Rectal smooth muscle tissue (tissue), 1 donor: ENCODE measurements around the gene PPP1R37.

Experiments used
- H3K27ac ChIP-seq: one replicate; pipeline ENCODE4 v1.7.0; 2013; ENCODE audit warnings: low read depth, low read length, inconsistent platforms
- H3K27me3 ChIP-seq: one replicate; pipeline ENCODE4 v1.7.0; 2013; ENCODE audit warnings: low read length; ENCODE audit not compliant: control insufficient read depth, insufficient read depth
- H3K36me3 ChIP-seq: one replicate; pipeline ENCODE4 v1.7.0; 2013; ENCODE audit warnings: low read length; ENCODE audit not compliant: control insufficient read depth, insufficient read depth
- H3K4me1 ChIP-seq: one replicate; pipeline ENCODE4 v1.7.0; 2013; ENCODE audit warnings: low read length; ENCODE audit not compliant: control insufficient read depth, insufficient read depth
- H3K4me3 ChIP-seq: one replicate; pipeline ENCODE4 v1.7.0; 2013; ENCODE audit warnings: low read length
- H3K9ac ChIP-seq: one replicate; pipeline ENCODE4 v1.7.0; 2013; ENCODE audit warnings: low read length

Gene PPP1R37

GRCh38 chr19:45059258-45059965 is 33.6 kb upstream of the PPP1R37 start:
- no peak overlapping the region for H3K9ac ChIP-seq
- no peak overlapping the region for H3K27ac ChIP-seq
- no peak overlapping the region for H3K4me3 ChIP-seq
- H3K27me3 ChIP-seq = no peaks in the 10 kb centered on the region
- H3K36me3 ChIP-seq = peaks cover 69% of the 10 kb centered on the region
- no peaks in the 10 kb centered on the region for H3K4me1 ChIP-seq

DNA sequence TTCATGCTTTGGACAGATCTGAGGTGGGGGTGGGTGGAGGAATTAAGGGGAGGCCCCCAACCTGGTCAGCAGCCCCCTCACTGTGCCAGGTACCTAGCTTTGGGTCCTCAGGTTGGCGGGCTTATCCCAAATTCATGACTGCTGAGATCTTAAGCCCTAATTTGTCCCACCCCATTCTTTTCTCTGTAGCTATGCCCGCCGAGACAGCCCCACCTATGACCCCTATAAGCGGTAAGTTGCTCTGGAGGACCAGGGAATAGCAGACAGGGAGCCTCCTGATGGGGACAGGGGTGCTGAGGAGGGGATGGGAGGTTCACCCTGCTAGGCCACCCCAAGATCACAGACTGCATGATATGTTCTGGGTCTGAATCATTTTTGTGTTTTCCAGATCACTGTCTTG is 31.0 kb upstream of the PPP1R37 start:
- Histone ChIP-seq H3K4me3 (no peak overlapping the region), H3K27ac (no peak overlapping the region), H3K36me3 (peaks cover 63% of the 10 kb centered on the region), H3K4me1 (no peaks in the 10 kb centered on the region), H3K27me3 (no peaks in the 10 kb centered on the region), H3K9ac (no peak overlapping the region)

- H3K4me3 ChIP-seq = no peak overlapping the region
- no peaks in the 10 kb centered on the region for H3K4me1 ChIP-seq
- no peak overlapping the region for H3K9ac ChIP-seq
- no peaks in the 10 kb centered on the region for H3K27me3 ChIP-seq
- H3K36me3 ChIP-seq = peaks cover 53% of the 10 kb centered on the region
- H3K27ac ChIP-seq = no peak overlapping the region
Observed at GRCh38 chr19:45063851-45064801, 28.9 kb upstream of the PPP1R37 start.

DNA sequence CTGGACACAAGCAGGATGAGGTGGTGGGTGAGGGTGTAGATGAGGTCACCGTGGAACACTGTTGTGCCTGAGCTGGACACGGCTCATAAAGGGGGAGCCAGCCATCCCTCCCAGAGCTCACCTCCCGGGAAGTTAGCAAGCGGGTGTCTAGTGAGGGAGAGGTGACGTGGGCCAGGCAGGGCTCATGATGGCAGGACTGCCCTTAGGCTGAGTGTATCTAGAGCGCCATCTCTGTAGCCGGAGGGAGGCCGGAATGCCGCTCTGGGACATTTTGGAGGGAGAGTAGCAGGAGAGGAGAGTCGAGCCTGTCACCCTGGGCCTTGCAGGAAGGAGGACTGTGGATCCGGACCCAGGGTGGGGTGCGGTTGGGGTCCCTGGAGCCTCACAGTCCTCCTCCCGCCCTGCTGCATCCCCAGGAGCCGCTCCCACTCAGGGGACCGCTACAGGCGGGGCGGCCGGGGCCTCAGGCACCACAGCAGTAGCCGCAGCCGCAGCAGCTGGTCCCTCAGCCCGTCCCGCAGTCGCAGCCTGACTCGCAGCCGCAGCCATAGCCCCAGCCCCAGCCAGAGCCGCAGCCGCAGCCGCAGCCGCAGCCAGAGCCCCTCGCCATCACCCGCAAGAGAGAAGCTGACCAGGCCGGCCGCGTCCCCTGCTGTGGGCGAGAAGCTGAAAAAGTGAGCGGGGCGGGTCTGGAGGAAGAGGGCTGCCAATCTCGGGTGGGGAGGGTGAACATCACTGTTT is 25.9 kb upstream of the PPP1R37 start:
- Histone ChIP-seq H3K36me3 (peaks cover 43% of the 10 kb centered on the region), H3K27ac (no peak overlapping the region), H3K9ac (no peak overlapping the region), H3K4me3 (no peak overlapping the region), H3K27me3 (no peaks in the 10 kb centered on the region), H3K4me1 (no peaks in the 10 kb centered on the region)

GRCh38 chr19:45068041-45068440 is 24.9 kb upstream of the PPP1R37 start:
- H3K27ac ChIP-seq = no peak overlapping the region
- no peak overlapping the region for H3K4me3 ChIP-seq
- H3K36me3 ChIP-seq = peaks cover 42% of the 10 kb centered on the region
- no peaks in the 10 kb centered on the region for H3K4me1 ChIP-seq
- H3K27me3 ChIP-seq = no peaks in the 10 kb centered on the region
- H3K9ac ChIP-seq = no peak overlapping the region

DNA sequence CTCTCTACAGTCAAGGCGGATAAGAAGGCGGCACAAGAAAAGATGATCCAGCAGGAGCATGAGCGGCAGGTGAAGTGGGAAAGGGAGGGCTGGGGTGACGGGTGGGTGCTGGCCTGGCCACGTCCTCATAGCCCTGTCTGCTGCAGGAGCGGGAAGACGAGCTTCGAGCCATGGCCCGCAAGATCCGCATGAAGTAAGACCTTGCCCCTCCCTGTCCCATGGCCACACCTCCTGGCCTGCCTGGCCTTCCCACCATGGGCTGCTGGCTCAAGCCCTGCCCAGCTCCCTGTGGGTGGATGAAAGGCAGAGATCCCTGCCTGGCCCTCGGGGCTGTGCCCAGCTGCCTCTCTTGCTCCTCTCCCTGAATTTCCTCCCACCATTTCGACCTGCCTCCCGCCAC is 23.9 kb upstream of the PPP1R37 start:
- Histone ChIP-seq H3K4me3 (no peak overlapping the region), H3K4me1 (no peaks in the 10 kb centered on the region), H3K27me3 (no peaks in the 10 kb centered on the region), H3K27ac (no peak overlapping the region), H3K36me3 (peaks cover 38% of the 10 kb centered on the region), H3K9ac (no peak overlapping the region)

DNA sequence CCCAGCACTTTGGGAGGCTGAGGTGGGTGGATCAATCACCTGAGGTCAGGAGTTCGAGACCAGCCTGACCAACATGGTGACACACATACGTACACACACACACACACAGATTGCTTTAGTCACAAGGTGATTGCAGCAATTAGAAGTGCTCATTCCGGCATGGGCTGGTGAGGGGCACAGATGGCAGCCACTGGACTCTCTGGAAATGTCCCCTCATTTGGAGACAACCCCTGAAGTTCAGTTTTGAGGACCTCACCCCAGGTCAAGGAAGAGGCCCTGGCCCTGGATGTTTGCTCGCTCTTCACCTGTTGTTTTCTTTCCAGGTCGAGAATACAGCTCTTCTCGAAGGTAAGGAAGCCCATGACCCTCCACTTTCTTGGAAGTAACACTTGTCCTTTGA is 22.8 kb upstream of the PPP1R37 start:
- Histone ChIP-seq H3K27me3 (no peaks in the 10 kb centered on the region), H3K9ac (no peak overlapping the region), H3K36me3 (peaks cover 34% of the 10 kb centered on the region), H3K4me1 (no peaks in the 10 kb centered on the region), H3K27ac (no peak overlapping the region), H3K4me3 (no peak overlapping the region)

GRCh38 chr19:45070861-45071544 is 22.0 kb upstream of the PPP1R37 start:
- no peaks in the 10 kb centered on the region for H3K27me3 ChIP-seq
- H3K9ac ChIP-seq = no peak overlapping the region
- no peak overlapping the region for H3K27ac ChIP-seq
- no peak overlapping the region for H3K4me3 ChIP-seq
- H3K4me1 ChIP-seq = no peaks in the 10 kb centered on the region
- peaks cover 30% of the 10 kb centered on the region for H3K36me3 ChIP-seq

DNA sequence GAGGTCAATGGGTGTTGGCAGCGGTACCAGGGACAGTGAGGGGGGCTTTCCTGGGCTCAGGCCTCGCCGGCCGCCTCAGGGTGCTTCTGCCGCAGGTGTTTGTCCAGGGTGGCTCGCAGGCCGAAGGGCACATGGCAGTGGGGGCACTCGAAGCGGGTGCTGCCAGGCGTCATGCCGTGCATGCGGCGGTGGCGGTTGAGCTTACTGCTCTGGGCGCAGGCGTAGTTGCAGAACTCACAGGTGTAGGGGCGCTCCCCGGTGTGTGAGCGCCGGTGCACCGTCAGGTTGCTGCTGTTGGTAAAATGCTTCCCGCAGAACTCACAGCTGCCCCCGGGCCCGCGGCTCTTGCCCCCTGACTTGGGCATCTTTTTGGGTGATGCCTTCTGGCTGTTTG is 21.4 kb upstream of the PPP1R37 start:
- H3K36me3 ChIP-seq = peaks cover 30% of the 10 kb centered on the region
- H3K9ac ChIP-seq = no peak overlapping the region
- H3K4me1 ChIP-seq = no peaks in the 10 kb centered on the region
- no peak overlapping the region for H3K4me3 ChIP-seq
- no peak overlapping the region for H3K27ac ChIP-seq
- no peaks in the 10 kb centered on the region for H3K27me3 ChIP-seq

GRCh38 chr19:45071969-45072790 is 20.8 kb upstream of the PPP1R37 start:
- Histone ChIP-seq H3K4me3 (no peak overlapping the region), H3K36me3 (peaks cover 28% of the 10 kb centered on the region), H3K4me1 (no peaks in the 10 kb centered on the region), H3K27ac (no peak overlapping the region), H3K27me3 (no peaks in the 10 kb centered on the region), H3K9ac (no peak overlapping the region)

DNA sequence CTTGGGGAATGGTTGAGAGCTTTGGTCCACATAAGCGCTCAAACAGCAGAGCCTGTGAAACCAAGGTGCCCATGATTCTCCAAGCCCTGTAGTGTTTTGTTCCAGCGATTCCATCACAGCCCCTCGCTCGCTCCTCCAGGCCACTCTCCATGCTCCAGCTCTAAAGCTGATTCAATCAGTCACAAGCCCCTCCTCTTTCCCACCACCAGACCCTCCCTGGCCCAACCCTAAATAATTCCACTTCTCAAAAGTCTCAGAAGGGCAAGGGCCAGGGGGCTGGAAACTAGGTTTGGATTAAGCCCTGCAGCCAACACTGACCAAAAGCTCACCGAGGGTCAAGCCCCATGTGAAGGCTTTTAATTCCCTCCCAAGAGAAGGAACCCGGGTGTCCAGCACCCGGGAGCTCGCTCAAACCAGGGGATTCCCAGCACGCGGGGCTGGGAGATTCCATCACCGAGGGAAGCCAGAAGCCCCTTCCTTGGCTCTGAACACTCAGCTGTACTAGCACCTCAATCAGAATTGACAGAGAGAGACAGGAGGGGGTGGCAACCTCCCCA is 18.2 kb upstream of the PPP1R37 start:
- Histone ChIP-seq H3K4me3 (peak overlapping the region; percentile 19), H3K4me1 (peaks cover 6% of the 10 kb centered on the region), H3K27me3 (no peaks in the 10 kb centered on the region), H3K27ac (no peak overlapping the region), H3K36me3 (peaks cover 13% of the 10 kb centered on the region), H3K9ac (no peak overlapping the region)
